ENCODE results near the gene RPS2.
"Not testable (repeated sequence)": the region's sequence is repeated elsewhere in the genome, so short reads cannot be mapped to it uniquely, and the experiment has no call there.

RPS2 gene

GRCh38 chr16:1964506-1965395, at the start of gene RPS2:
Gene RPS2, minus strand, starts transcription at chr16:1964826. Its CDS starts 201 bp downstream, at chr16:1964625.
- peak; percentile 97 for DNase-seq

- no peak for DNase-seq
These were observed 48.9 kb upstream of the RPS2 start for GRCh38 chr16:2013527-2013926.

- not testable (repeated sequence) for DNase-seq
These were observed 47.1 kb upstream of the RPS2 start for GRCh38 chr16:2011726-2012125.

DNA sequence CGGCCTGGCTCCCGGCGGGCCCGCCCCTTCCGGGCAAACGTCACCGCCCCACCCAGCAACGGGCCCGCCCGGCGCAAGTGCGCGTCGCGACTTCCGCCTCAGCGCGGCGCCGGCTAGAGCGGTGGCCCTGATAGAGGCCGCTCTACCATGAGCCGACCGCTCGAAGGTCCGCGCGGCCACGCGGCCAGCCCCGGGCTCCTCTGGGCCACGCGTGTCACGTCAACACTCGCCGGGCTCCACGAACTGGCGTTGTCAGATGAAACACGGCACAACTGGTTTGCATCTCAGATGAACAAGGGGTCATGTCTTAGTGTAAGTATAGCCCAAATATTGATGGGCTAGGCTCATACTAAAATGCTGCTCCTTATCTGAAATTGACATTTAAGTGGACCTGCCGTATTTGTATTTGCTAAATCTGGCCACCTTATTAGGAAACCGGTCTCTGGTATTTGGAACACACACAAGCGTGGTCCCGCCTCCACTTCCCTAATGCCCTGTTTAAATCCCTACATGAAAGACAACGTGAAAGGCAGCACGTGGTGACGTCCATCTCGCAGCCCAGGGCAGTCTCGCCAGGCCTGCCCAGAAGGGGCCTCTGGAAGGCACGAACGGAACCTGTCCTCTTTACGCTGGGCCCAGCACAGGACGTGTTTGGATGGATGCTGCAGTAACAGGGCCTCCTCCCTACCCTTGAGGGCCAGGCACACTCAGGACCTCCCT, 45.3 kb upstream of the RPS2 start, which contains the start of gene ZNF598:
Gene ZNF598, minus strand, starts transcription at position 31 of the 720 bp plus-strand sequence.
- DNase-seq, result no peak

- no peak for DNase-seq
These were observed 44.6 kb upstream of the RPS2 start for GRCh38 chr16:2009164-2009711.

GRCh38 chr16:2008631-2009163, 44.1 kb upstream of the RPS2 start:
- no peak for DNase-seq

DNA sequence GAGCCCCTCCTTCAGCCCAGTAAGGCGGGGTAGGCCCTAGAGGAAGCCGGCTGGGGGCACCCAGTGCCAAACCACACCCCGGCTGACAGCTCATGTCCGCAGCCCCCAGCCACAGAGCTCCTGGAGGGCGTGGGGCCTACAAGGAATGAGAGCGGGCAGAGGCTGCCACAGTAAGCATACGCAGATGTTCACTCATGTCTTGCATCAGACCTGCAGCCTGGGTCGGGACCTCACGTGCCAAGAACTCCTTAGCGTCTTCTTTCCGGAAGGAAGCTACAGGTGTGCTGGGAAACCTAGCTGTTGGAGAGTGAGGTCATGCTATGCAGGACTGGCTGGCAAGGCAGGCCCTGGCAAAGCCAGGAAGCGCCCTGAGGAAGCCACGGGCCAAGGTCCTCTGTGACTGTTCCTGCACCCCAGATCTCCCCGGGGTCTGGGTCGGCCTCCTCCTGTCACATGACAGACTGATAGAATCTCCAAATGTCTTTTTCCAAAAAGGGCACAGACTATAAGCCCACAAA, 43.4 kb upstream of the RPS2 start:
- no peak for DNase-seq

DNA sequence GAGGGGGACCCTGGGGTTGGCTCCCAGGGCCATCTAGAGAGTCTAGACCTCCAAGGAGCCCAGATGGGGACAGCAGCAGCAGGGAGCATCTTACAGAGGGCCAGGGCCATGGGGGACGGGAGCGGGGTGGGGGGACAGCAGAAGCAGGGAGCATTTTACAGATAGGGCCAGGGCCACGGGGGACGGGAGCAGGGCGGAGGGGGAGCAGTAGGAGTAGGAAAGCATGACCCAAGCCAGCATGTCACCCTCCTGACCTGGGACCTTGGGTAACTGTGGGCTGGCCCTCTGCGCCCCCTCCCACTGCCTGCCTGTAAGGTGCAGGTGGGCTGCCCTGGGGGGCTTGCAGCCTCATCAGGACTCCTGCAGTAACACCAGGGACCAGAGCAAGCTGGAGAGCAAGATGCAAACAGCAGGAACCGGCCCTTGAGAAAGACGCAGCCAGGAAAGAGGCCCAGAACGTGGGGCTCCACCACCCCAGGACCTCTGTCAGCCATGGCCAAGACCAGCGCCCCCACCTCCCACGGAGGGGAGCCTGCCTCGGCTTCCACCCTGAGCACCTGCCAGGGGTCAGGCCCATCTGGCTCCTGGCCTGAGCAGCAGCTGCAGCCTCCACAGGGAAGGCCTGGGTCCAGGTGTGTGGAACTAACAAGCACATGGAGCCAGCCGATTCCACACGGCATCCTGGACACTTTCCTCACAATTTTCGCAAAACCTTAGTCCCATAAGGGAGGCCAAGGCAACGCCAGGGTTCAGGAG, 42.6 kb upstream of the RPS2 start:
- DNase-seq, result no peak

DNA sequence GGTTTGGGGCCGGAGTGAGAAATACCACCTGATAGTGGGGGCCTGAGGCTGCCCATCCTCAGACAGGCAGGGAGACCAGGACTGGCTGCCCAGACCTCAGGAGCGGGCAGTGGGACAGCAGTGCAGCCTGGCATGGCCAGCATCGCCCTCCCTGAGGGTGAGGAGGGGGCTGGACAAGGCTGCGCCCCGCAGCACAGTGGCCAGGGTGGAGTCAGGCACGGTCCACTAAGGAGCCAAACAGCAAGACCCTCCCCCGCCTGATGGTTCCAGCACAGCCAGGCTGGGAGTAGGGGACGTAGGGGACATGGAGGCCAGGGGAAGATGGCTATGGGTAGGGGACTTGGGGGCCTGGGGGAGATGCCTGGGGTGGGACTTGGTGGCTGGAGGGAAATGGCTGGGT, 41.7 kb upstream of the RPS2 start:
- no peak for DNase-seq

DNA sequence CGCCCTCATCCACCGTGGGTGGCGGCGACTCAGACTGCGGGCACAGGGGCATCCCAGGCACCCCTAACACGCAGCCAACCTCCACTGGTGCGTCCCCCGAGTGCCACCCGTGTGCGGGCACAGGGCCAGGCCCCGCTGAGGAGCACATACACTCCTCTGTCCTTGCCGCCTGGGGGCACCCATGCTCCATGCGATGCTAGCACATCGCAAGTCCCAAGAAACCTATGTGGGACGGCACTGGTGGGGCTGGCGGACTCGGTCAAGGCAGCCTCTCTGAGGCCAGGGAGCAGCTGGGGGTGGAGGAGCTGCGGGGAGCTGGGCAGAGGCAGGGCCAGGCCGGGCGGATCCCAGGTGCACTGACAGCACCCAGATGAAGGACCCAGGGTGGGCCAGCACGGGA, 41.0 kb upstream of the RPS2 start:
- DNase-seq, result no peak

GRCh38 chr16:2004795-2005517, 40.3 kb upstream of the RPS2 start:
- DNase-seq, result no peak

- peak; percentile 42 for DNase-seq
These were observed 39.4 kb upstream of the RPS2 start for GRCh38 chr16:2003827-2004641.

GRCh38 chr16:2003231-2003826, 38.7 kb upstream of the RPS2 start:
- DNase-seq, result no peak

- DNase-seq, result no peak
These were observed 38.0 kb upstream of the RPS2 start for GRCh38 chr16:2002406-2003230.

DNA sequence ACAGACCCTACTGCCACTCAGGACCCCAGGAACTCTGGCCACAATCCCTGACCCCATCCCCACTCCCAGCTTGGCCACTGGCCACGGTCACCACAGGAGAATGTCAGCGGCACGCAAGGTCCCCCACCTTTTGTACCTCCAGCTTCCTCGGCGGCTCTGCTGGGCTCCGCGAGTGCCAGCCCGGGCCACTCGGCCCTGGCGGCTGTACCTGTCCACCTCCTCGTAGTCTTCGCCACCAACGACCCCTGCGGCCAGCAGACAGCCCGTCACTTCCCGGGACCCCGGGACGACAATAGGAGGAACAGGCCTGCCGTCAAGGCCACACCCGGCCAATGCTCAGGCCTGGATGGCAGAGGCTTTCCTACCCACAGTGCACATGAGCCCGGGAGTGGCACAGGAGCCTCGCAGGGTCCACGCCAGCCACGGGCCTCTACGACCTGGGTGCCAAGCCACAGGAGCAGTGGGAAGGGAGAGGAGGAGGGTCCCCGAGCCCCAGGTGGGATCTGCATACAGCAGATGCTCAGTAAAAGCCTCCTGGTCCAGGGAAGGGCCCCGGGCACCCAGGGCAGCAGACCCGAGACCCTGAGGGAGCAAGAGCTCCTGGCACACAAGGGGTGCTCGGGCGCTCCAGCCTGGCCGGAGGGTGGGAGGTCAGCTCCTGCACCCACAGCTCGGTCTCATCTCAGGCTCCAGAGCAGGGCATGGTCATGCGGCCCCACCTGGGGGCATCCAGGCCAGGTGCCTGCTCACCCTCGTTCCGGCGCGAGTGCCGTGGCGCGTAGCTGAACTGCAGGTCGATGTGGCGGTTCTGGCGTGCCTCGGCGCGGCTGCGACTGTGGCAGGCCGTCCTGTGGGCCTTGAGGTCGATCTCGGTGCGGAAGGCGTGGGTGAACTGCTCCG, 37.1 kb upstream of the RPS2 start:
- no peak for DNase-seq

DNA sequence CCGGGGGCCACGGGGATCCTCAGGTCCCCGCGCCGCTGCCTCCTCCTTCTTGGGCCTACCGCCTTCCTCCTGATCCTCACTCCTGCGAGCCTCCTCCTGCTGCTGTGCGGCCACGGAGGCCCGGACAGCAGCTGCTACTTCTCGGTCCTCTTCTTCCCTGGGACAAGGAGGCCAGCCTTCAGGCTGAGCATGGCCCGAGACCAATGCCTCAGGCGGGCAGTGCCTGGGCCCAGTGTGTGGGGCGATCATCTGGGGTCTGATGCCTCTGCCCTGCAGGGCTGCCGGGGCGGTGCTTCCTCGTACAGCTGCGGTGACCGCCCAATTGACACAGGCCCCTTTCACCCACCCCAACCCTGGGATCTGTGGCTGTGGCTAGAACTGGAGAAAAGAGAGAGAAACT, 36.4 kb upstream of the RPS2 start:
- no peak for DNase-seq

DNA sequence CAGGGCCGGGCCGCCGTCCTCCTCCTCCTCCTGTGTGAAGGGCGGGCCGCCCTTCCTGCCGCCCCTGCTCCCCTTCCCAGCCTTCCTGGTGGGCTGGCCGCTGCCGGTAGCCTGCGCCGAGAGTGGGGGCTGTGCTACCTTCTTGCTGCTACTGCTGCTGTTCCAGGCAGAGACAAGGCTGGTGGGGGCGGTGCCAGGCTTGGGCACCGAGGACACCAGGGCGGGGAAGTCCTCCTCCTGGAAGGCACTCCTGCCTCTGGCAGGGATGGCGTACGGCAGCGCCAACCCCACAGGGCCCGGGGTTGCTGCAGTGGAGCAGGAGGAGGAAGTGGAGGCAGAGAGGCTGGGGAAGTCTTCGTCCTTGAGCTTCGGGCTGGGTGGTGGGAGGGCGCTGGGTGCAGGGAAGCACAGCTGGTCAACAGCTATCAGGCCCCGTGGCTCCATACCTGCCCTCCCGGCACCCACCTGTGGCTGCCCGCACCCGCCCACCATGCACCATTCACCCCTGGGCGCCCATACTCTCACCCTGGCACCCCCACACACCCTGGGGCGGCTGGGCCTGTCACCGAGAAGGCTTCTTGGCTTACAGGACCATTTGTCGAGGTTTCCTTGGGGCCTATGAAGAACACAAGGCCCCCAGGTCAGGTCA, 35.4 kb upstream of the RPS2 start:
- no peak for DNase-seq

All from NCI-H1417 treated with DMSO at 0.1 percent for 48 hours (cell line).